Kidney (tissue), 14 donors: Measurements from ENCODE around the gene XPA. TPM values are rescaled to one million over a fixed set of nuclear protein-coding genes. Genes with fewer than 3 reads are reported as not detected.
A peak's percentile ranks its signal among the peaks of the same experiment; 100 is the strongest.

Experiments used
- DNase-seq, 5 donors: peaks; one replicate each; pipeline ENCODE4 v3.0.0-alpha.2; 2013 to 2020
- FAIRE-seq: peaks from 2 replicates; lab custom pipeline; 2012; peaks lifted over from hg19 to GRCh38; lab: Jason Lieb, UNC
- H3K27ac ChIP-seq, 2 donors: one replicate each; pipeline ENCODE4 v1.7.0; 2013; ENCODE audit warnings: low read depth in 2 of 2, low read length in 2 of 2, inconsistent platforms in 1 of 2
- H3K27me3 ChIP-seq: one replicate; pipeline ENCODE4 v1.7.1; 2013; ENCODE audit warnings: low read length, inconsistent platforms; ENCODE audit not compliant: control insufficient read depth, insufficient read depth
- H3K36me3 ChIP-seq, 3 donors: one replicate each; pipeline versions ENCODE4 v1.7.0 to v1.7.1; 2013; ENCODE audit warnings: low read length in 3 of 3, control low read depth in 1 of 3, inconsistent platforms in 1 of 3; ENCODE audit not compliant: insufficient read depth in 3 of 3, control insufficient read depth in 2 of 3
- H3K4me1 ChIP-seq, 3 donors: one replicate each; pipeline versions ENCODE4 v1.7.0 to v1.7.1; 2013; ENCODE audit warnings: low read length in 3 of 3, inconsistent platforms in 1 of 3, low read depth in 1 of 3; ENCODE audit not compliant: control insufficient read depth in 2 of 3, insufficient read depth in 2 of 3
- H3K4me3 ChIP-seq, 3 donors: one replicate each; pipeline versions ENCODE4 v1.7.0 to v1.8.1; 2013; ENCODE audit warnings: low read length in 3 of 3, control low read depth in 1 of 3, inconsistent platforms in 1 of 3
- H3K9ac ChIP-seq, 3 donors: one replicate each; pipeline versions ENCODE4 v1.7.0 to v1.7.1; 2013; ENCODE audit warnings: low read length in 3 of 3, control low read depth in 1 of 3, inconsistent platforms in 1 of 3
- H3K9me3 ChIP-seq, 3 donors: one replicate each; pipeline versions ENCODE4 v1.7.0 to v1.7.1; 2013; ENCODE audit warnings: low read length in 3 of 3, control low read depth in 1 of 3, inconsistent platforms in 1 of 3; ENCODE audit not compliant: control insufficient read depth in 2 of 3, insufficient read depth in 1 of 3
- intact Hi-C: fragments of 100-400 bp; cut with DNase I; formaldehyde crosslinking; loops from one replicate; pipeline ENCODE4 v1.11.1; 2022
- polyA plus RNA-seq: library from polyadenylated mRNA; stranded (reverse); fragments of 350-450 nt; fragmentation: Illumina TruSeq; extraction: RNeasy Lipid Tissue Mini Kit (QIAGEN cat#74804); gene quantifications from one replicate; pipeline ENCODE4 v1.2.3, GENCODE V29; 2014; ENCODE audit warnings: low read depth, low replicate concordance; ENCODE audit not compliant: insufficient read depth
- total RNA-seq: library from RNA; stranded (reverse); fragmentation: NEBNext Ultra II Directional; extraction: Animal tissue kit (Norgen Biotek cat#: 25700); gene quantifications from one replicate; pipeline ENCODE4 v1.2.1, GENCODE V29; 2021
- TF ChIP-seq, protein P1 (sequence below): IDR thresholded peaks from 3 replicates; pipeline ENCODE4 v1.5.1; 2012; ENCODE audit warnings: mild to moderate bottlenecking, moderate library complexity, borderline replicate concordance; ENCODE audit not compliant: insufficient read depth; ENCODE audit errors: extremely low read depth
- donor health status: control.
- donor health status: control.
- donor health status: control.
- donor health status: control.
- donor health status: control.
- donor health status: DM: yes; HTN: yes; CAD: no.
- donor health status: Normal renal cell carcinoma (clear cell type).

XPA gene
- total and polyA plus RNA-seq, 2 donors from 2014 or later: 17.7 to 26.3 TPM

- Histone ChIP-seq H3K9ac (no peak overlapping the region), H3K4me1 (peaks cover 0 to 15% (median 15%) of the 10 kb centered on the region in 3 donors), H3K27me3 (no peaks in the 10 kb centered on the region), H3K4me3 (peak overlapping the region in 2 of 3 donors; percentile 12 to 64), H3K27ac (no peak overlapping the region), H3K36me3 (peaks cover 5 to 13% (median 10%) of the 10 kb centered on the region in 3 donors), H3K9me3 (no peaks in the 10 kb centered on the region)
- no peak for DNase-seq
- FAIRE-seq: no peak
- intact Hi-C loops: no loop called here
- TF ChIP-seq, protein P1, sequence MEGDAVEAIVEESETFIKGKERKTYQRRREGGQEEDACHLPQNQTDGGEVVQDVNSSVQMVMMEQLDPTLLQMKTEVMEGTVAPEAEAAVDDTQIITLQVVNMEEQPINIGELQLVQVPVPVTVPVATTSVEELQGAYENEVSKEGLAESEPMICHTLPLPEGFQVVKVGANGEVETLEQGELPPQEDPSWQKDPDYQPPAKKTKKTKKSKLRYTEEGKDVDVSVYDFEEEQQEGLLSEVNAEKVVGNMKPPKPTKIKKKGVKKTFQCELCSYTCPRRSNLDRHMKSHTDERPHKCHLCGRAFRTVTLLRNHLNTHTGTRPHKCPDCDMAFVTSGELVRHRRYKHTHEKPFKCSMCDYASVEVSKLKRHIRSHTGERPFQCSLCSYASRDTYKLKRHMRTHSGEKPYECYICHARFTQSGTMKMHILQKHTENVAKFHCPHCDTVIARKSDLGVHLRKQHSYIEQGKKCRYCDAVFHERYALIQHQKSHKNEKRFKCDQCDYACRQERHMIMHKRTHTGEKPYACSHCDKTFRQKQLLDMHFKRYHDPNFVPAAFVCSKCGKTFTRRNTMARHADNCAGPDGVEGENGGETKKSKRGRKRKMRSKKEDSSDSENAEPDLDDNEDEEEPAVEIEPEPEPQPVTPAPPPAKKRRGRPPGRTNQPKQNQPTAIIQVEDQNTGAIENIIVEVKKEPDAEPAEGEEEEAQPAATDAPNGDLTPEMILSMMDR: no peak
Observed at GRCh38 chr9:97694769-97695168, 2.4 kb downstream of the XPA start.

DNA sequence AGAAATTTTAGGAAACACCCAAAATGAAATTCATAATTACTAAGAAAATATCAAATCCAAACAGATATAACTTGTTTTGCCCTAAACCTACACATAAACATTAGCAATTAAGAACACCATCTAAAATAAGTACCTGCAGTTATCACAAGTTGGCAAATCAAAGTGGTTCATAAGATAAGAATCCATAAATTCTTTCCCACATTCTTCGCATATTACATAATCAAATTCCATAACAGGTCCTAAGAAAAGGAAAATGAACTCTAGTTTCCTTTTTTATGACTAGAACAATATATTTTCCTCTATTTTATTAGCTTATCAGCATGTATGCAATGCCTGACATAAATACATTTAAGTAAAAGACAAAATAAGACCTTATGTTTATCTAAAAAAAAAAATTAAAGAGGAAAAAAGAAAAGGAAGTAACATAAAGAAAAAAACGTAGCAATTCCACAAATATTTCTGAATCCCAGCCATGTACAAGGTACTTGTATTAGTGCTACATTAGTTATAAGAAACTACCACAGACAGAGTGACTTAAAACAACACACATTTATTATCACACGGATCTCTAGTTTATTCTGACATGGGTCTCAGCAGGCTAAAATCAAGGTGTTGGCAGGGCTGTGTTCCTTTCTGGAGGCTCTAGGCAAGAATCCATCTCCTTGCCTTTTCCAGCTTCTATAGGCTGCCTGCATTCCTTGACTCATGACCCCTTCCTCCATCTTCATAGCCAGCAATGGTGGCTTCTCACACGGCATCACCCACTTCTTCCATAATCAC is 7.5 kb downstream of the XPA start:
- FAIRE-seq (no peak), DNase-seq (no peak)
- intact Hi-C loops: no loop called here
- Histone ChIP-seq H3K9me3 (no peaks in the 10 kb centered on the region), H3K4me3 (no peak overlapping the region), H3K9ac (no peak overlapping the region), H3K27me3 (no peaks in the 10 kb centered on the region), H3K4me1 (peaks cover 0 to 7% (median 0%) of the 10 kb centered on the region in 3 donors), H3K36me3 (peaks cover 8 to 28% (median 18%) of the 10 kb centered on the region in 3 donors), H3K27ac (no peak overlapping the region)
- TF ChIP-seq, protein P1: no peak

DNA sequence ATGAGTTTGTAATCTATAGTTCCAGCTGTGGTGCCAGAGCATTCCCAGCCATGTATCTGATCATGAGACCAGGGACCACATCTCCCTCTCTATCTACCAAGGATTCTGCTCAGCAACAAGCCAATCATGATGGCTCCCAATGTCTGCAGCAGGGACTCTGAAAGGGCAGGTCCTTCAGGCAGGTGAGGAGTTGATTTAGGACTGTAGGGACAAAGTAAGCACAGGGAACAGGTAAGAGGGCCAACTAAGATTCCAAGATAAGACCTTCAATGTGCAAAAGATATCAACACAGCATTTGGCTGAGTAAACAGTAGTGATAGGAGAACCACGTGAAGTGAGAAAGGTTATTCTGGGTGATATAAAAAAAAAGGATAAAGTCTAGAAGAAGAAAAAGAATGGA is 8.5 kb downstream of the XPA start:
- Histone ChIP-seq H3K27ac (no peak overlapping the region), H3K9me3 (no peaks in the 10 kb centered on the region), H3K36me3 (peaks cover 11 to 37% (median 24%) of the 10 kb centered on the region in 3 donors), H3K4me3 (no peak overlapping the region), H3K4me1 (peaks cover 0 to 1% (median 0%) of the 10 kb centered on the region in 3 donors), H3K27me3 (no peaks in the 10 kb centered on the region), H3K9ac (no peak overlapping the region)
- TF ChIP-seq, protein P1: no peak
- intact Hi-C loops: no loop called here
- DNase-seq: no peak
- no peak for FAIRE-seq
